HG03432 (cell line): ENCODE results near the gene PKHD1.

ENCODE experiments used
- ATAC-seq: cut with Tn5 transposase; IDR thresholded peaks from one replicate; pipeline ENCODE4 v1.9.1; 2021; ENCODE audit warnings: mild to moderate bottlenecking, moderate library complexity; ENCODE audit not compliant: unreplicated experiment

The PKHD1 gene

GRCh38 chr6:51584163-51584562 is 503.2 kb downstream of the PKHD1 start:
- no peak for ATAC-seq

GRCh38 chr6:51578994-51579393 is 508.4 kb downstream of the PKHD1 start:
- ATAC-seq: no peak

- ATAC-seq: no peak
Measured at GRCh38 chr6:51578362-51578761, 509.1 kb downstream of the PKHD1 start.

GRCh38 chr6:51574040-51574439 is 513.4 kb downstream of the PKHD1 start:
- no peak for ATAC-seq

GRCh38 chr6:51571168-51571567 is 516.2 kb downstream of the PKHD1 start:
- no peak for ATAC-seq

GRCh38 chr6:51570168-51570921 is 517.1 kb downstream of the PKHD1 start:
- no peak for ATAC-seq

- no peak for ATAC-seq
Measured at GRCh38 chr6:51569594-51569993, 517.8 kb downstream of the PKHD1 start.

- ATAC-seq: no peak
Measured at GRCh38 chr6:51568771-51569170, 518.6 kb downstream of the PKHD1 start.

- ATAC-seq: no peak
Measured at GRCh38 chr6:51565472-51565871, 521.9 kb downstream of the PKHD1 start.
